ENCODE results near the gene MCM3AP.

DNA sequence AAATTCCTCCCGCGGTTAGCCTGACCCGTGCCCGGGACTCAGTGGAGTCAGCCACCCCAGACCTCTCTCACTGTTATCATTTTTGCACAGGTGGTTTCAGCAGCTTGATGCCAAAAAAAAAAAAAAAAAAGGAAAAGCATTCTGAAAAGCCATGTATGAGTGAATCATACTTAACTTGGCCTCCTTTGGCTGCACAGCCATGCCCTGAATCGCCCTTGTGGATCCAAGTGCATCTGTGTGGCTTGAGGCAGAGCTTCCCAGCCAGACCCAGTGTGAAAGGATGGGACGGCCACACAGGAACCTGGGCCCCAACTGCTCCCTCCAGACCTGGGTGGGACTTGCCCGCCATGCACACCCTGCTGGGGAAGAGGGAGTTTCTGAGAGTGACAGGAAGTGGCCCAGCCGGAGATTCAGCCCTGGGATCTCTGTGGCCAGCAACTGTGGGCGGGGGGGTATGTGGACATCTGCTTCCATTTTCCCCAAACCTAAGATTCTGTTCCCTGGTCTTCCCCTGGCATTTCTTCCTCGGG lies 9.3 kb upstream of the MCM3AP start:
- TF ChIP-seq EZH2phosphoT487 (IDR thresholded peaks at IDR 0.05; ENCODE audit: insufficient read depth, low read depth), result no peak
- no peak for TF ChIP-seq EZH2 (IDR thresholded peaks at IDR 0.05; ENCODE audit: insufficient read depth, poor library complexity, severe bottlenecking)
